HUES6 (cell line): ENCODE data around the gene ZXDC.

Experiments used
- H3K27ac ChIP-seq: 2 replicates; pipeline ENCODE4 v1.7.0; 2013; ENCODE audit warnings: low read depth, mild to moderate bottlenecking, low read length, inconsistent platforms
- H3K27me3 ChIP-seq: 2 replicates; pipeline ENCODE4 v1.6.1; 2013; ENCODE audit warnings: low read length; ENCODE audit not compliant: control insufficient read depth, insufficient read depth
- H3K36me3 ChIP-seq: 2 replicates; pipeline ENCODE4 v1.6.1; 2013; ENCODE audit warnings: low read length; ENCODE audit not compliant: control insufficient read depth, insufficient read depth
- H3K4me1 ChIP-seq: 2 replicates; pipeline ENCODE4 v1.6.1; 2013; ENCODE audit warnings: low read length; ENCODE audit not compliant: control insufficient read depth, insufficient read depth
- H3K4me3 ChIP-seq: 2 replicates; pipeline ENCODE4 v1.5.1; 2013; ENCODE audit warnings: low read depth, low read length
- H3K9ac ChIP-seq: one replicate; pipeline ENCODE4 v1.6.1; 2013; ENCODE audit warnings: mild to moderate bottlenecking, low read length
- H3K9me3 ChIP-seq: 2 replicates; pipeline ENCODE4 v1.6.1; 2013; ENCODE audit warnings: low read depth, low read length; ENCODE audit not compliant: control insufficient read depth, insufficient read depth

The ZXDC gene

DNA sequence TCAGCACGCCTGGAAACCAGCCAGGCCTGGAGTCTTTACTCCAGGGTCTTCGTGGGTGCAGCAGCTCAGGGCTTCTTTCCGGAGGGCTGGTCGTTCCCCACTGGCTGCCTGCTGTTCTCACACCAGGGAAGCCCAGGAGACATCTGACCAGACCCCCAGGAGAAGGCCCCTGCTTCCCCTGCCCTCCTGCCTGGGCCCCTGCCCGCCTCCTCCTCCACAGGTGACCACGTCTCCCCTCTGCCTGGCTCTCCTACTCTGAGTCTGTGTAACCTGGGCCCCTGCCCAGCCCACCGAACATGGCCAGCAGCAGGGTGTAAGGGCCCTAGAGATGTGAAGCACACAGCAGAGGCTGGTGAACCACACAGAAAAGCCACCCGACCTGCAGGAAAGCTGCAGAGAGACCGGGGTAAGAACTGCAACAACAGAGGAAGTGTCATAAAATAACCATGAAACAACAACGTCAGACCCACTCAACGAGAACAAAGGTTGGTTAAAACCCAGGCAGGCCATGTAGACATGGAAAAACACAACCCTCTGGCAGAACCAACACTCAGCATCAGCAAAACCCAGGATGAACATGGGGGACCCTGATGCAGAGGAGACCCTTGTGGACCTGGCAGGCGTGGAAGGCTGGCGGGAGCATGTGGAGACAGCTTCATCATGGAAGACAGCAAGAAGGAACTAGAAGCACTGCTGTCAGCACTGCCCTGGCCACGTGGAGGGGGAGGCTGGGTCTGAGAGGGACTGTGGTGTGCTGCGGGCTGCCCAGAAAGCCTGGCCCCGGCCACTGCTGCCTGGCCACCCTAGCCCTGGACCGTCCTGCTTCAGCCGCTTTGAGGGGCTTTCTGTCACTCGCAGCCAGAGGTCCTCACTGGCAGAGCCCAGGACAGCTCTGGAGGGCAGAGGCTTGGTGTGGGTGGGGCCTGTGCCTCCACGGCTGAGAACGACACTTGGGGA, 21.5 kb upstream of the ZXDC start:
- H3K9me3 ChIP-seq = no peaks in the 10 kb centered on the region
- no peaks in the 10 kb centered on the region for H3K36me3 ChIP-seq
- H3K4me1 ChIP-seq = peaks cover 11% of the 10 kb centered on the region
- H3K9ac ChIP-seq = no peak overlapping the region
- no peak overlapping the region for H3K4me3 ChIP-seq
- H3K27ac ChIP-seq = no peak overlapping the region
- no peaks in the 10 kb centered on the region for H3K27me3 ChIP-seq

DNA sequence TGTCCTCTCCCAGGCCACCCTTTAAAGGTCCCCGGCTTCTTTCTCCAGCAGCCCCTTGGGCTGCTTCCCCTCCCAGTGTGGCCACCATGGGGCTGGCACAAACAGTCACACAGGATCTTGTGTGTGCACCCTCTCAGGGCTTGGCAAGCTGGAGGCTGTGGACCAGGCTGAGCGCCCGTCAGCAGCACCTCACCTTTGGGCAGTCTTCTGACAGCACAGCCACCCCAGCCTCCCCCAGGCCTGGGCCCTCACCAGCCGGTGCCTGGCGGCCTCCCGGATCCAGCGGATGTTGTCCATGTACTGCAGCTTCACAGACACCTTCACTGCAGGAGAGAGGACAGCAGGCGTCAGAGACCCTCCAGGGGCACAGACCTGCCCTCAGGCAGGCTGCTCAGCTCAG, 20.1 kb upstream of the ZXDC start:
- H3K36me3 ChIP-seq = no peaks in the 10 kb centered on the region
- no peaks in the 10 kb centered on the region for H3K9me3 ChIP-seq
- H3K9ac ChIP-seq = no peak overlapping the region
- no peak overlapping the region for H3K27ac ChIP-seq
- no peak overlapping the region for H3K4me3 ChIP-seq
- H3K27me3 ChIP-seq = no peaks in the 10 kb centered on the region
- peaks cover 11% of the 10 kb centered on the region for H3K4me1 ChIP-seq

DNA sequence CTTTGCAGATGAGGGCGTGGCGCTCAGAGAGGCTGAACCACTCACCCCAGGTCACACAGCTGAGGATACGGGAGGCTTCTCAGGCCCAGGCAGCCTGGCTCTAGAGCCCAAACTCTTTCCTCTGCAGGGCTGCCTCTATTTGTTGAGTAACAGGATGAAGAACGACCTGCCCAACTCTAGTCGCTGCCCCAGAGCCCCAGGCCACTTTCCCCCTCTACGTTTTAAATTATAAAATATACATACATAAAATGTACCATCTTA, 19.2 kb upstream of the ZXDC start:
- peaks cover 11% of the 10 kb centered on the region for H3K4me1 ChIP-seq
- no peaks in the 10 kb centered on the region for H3K36me3 ChIP-seq
- H3K27ac ChIP-seq = no peak overlapping the region
- no peak overlapping the region for H3K4me3 ChIP-seq
- H3K27me3 ChIP-seq = no peaks in the 10 kb centered on the region
- no peaks in the 10 kb centered on the region for H3K9me3 ChIP-seq
- no peak overlapping the region for H3K9ac ChIP-seq

DNA sequence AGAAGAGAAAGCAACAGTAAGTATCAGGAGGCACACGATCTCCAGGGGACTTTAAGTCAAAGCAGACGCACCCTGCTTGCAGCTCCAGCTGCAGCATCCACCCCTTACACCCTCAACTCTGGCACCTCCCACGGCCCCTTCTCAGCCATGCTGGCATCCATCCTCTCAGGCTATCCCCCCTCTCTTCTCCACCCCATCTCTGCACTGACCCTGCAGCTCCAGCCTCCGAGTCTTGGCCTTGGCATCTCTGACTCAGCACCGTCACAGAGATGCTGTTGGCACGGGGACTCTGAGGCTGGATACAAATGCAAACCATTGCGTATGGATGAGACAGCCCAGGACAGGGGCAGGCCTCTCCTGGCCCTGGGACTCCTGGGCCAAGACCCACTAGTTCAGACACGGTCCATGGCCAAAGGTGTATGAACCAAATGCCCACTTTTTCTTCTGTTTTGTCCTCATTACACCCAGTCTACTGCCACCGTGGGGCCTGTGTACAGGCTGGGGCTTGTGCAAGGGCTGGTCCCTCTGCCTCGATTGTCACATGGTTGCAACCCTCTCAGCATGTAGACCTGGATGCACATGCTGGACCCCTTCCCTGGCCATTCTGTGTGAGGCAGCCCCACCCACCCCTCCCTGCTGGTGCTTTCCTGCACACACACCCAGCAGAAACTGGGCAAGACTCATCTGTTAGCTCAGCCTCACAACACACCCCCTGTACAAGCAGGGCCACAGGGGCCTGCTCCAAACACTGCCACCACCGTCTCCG, 18.7 kb upstream of the ZXDC start:
- H3K9ac ChIP-seq = no peak overlapping the region
- H3K36me3 ChIP-seq = no peaks in the 10 kb centered on the region
- H3K4me3 ChIP-seq = no peak overlapping the region
- no peaks in the 10 kb centered on the region for H3K9me3 ChIP-seq
- peaks cover 10% of the 10 kb centered on the region for H3K4me1 ChIP-seq
- no peaks in the 10 kb centered on the region for H3K27me3 ChIP-seq
- H3K27ac ChIP-seq = no peak overlapping the region

DNA sequence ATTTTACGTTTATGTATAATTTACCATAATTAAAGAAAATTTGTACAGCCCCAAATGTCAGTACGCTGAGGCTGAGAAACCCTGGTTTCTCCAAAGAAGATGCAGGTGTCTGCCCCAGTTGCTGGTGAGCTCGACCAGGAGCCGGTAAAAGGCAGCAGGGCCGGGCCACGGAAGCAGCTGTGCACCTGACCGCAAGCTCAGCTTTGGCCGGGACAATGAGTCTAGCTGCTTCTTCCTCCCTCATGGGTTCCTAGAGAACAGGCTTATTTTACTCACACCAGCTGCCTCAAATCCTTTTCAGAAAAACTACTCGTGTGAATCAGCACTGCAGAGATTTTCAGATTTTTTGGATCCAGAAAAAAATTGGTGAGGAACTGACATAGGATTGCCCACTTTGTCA, 18.0 kb upstream of the ZXDC start:
- Histone ChIP-seq H3K9me3 (no peaks in the 10 kb centered on the region), H3K4me3 (no peak overlapping the region), H3K4me1 (peaks cover 4% of the 10 kb centered on the region), H3K27ac (no peak overlapping the region), H3K36me3 (no peaks in the 10 kb centered on the region), H3K9ac (no peak overlapping the region), H3K27me3 (no peaks in the 10 kb centered on the region)

DNA sequence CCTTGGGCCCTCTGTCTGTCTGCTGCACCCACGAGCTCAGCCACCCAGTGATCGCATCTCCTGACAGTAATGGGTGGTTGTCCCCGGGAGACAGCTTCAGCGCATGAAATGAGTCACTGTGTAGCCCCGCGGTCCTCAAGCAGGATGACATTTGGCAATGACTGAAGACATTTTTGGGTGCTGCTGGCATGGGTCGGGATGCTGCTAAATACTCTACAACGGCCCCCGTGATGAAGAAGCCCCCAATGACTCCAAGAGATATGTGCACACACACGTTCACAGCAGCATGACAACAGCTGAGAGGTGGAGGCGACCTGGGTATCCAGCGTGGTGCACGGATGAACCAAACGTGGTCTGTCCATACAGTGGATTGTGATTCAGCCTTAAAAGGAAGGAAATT, 17.4 kb upstream of the ZXDC start:
- Histone ChIP-seq H3K27me3 (no peaks in the 10 kb centered on the region), H3K9ac (no peak overlapping the region), H3K36me3 (no peaks in the 10 kb centered on the region), H3K4me1 (no peaks in the 10 kb centered on the region), H3K9me3 (no peaks in the 10 kb centered on the region), H3K4me3 (no peak overlapping the region), H3K27ac (no peak overlapping the region)

DNA sequence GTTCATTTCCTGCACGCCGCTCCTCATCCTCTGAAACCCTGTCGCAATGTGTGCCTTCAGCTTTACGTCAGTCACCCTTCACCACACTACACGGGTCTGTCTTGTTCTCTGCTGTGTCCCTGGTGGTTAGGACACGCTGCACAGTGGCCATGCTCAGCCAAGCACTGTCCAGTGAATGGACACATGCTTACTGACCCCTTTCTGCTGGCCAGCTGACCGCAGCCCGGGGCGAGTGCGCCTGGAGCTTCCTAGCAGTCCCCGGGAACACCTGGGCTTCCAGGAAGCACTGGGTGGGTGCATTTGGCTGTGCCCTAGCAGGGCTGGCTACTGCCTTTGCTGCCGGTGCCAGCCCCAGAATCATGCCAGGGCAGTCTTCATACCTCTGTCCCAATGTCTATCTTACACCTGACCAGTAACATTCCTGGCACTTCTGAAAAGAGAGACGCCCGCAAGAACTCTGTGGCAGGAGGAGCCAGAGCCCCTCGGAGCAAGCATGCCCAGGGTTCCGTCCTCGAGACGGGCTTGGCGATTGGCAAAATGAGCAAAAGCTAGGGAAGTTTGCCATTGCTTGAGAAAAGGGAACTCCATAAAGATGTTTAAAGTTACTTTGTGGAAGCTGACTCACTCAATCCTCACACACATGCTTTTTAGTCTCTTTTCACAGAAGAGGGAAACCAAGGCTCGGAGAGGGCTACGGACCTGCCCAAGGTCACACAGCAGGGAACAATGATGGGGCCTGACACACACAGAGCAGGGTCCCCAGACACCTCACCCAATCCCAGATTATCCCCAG, 15.7 kb upstream of the ZXDC start:
- Histone ChIP-seq H3K9ac (no peak overlapping the region), H3K27me3 (no peaks in the 10 kb centered on the region), H3K4me1 (peaks cover 8% of the 10 kb centered on the region), H3K36me3 (no peaks in the 10 kb centered on the region), H3K27ac (no peak overlapping the region), H3K4me3 (no peak overlapping the region), H3K9me3 (no peaks in the 10 kb centered on the region)

DNA sequence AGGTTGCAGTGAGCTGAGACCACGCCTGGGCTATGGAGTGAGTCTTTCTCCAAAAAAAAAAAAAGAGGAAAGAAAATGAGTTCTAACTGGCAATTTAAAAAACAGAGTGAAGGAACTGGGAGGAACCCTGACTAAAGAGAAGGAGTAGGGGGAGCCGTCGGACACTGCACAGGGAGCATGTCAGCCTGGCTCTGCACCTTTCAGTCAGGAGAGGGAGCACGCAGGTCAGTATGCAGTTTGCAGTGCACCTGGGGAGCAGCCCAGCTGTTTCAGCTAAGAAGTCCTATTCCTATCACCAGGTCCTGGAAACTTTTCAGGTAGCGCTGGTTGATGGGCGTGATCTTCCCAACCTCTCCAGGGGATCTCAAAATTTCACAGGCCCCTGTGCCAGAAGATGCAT, 14.9 kb upstream of the ZXDC start:
- H3K4me3 ChIP-seq = no peak overlapping the region
- no peaks in the 10 kb centered on the region for H3K9me3 ChIP-seq
- peaks cover 14% of the 10 kb centered on the region for H3K4me1 ChIP-seq
- H3K27me3 ChIP-seq = no peaks in the 10 kb centered on the region
- no peaks in the 10 kb centered on the region for H3K36me3 ChIP-seq
- H3K9ac ChIP-seq = no peak overlapping the region
- H3K27ac ChIP-seq = no peak overlapping the region

DNA sequence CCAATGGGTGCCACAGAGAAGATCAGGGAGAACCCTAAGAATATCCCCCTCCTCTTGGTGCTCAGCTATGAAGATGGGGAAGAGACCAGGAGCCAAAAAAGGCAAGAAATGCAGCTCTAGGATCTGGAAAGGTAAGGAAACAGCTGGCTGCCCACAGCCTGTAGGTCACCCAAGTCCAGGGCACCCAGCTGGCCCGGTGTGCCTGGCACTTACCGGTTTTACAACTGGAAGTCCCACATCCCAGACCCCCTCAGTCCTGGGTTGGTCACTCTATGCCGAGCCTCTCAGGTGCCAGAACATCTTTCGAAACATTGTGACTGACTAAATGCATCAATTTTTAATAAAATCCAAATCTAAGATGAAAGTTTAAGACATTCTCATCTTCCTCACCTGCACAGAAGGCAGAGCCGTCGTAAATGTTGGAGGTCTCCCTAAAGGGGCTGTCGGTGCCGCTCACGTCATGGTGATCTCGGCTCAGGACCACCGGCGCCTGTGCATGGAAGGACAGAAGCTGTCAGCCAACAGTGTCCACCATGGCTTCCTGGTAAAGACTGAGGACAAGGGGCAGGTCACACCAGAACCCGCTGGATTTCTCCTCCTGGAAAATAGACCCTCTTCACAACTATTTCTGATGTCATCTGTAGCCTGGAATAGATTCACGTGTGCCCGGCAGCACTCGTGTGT, 13.3 kb upstream of the ZXDC start:
- Histone ChIP-seq H3K4me1 (peaks cover 28% of the 10 kb centered on the region), H3K9ac (no peak overlapping the region), H3K36me3 (no peaks in the 10 kb centered on the region), H3K9me3 (no peaks in the 10 kb centered on the region), H3K27me3 (no peaks in the 10 kb centered on the region), H3K4me3 (no peak overlapping the region), H3K27ac (no peak overlapping the region)

DNA sequence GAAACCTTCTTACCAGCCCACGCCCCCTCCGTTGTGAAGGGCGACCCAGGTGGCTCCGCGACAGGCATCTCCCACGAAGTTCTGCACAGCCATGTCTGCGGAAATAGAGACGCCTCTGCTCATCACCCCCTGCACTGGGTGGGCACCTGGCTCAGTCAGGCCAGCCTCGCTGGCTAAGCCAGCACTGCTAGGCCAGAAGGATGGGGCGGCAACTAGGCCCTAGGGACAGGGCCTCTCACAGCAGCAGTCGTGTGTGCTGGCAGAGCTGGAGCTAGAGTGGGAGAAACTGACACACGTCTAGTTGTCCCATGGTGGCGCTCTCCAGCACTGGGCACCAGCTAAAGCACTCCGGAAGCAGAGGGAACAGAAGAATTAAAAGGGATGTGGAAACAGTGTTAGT, 12.5 kb upstream of the ZXDC start:
- Histone ChIP-seq H3K9me3 (no peaks in the 10 kb centered on the region), H3K4me3 (no peak overlapping the region), H3K27me3 (no peaks in the 10 kb centered on the region), H3K9ac (no peak overlapping the region), H3K27ac (no peak overlapping the region), H3K36me3 (no peaks in the 10 kb centered on the region), H3K4me1 (peaks cover 28% of the 10 kb centered on the region)
